Measurements from ENCODE around the gene AFAP1.

Gene AFAP1

GRCh38 chr4:7908668-7909067 is 31.0 kb downstream of the AFAP1 start:
- H3K36me3 ChIP-seq (ENCODE audit: control insufficient read depth in 4 of 4, insufficient read depth in 4 of 4, low read length in 3 of 4), result no peaks in the 10 kb centered on the region
- ChIA-PET CTCF (interaction anchor here (1.3 to 1.6 kb wide), 3 partner anchors 26 to 104 kb away, joined by 3 to 4 read pairs (median 4); no protein-coding TSS in a partner anchor), POLR2A (no interaction called here)
- no peaks in the 10 kb centered on the region for H3K4me1 ChIP-seq (ENCODE audit: control extremely low read depth in 1 of 4, control insufficient read depth in 4 of 4, insufficient read depth in 4 of 4, low read length in 3 of 4)
- WGBS (ENCODE audit: insufficient coverage), result 60% methylated on average over 3 of the region's 4 CpGs
- H3K9me3 ChIP-seq (ENCODE audit: control extremely low read depth in 1 of 5, control insufficient read depth in 4 of 5, insufficient read depth in 2 of 5, low read depth in 1 of 5, low read length in 4 of 5), result no peaks in the 10 kb centered on the region
- no peak overlapping the region for H3K27ac ChIP-seq (ENCODE audit: insufficient read depth in 1 of 2, low read depth in 1 of 2, low read length in 2 of 2, poor library complexity in 1 of 2, severe bottlenecking in 2 of 2)
- no peak for DNase-seq
- peaks cover 3 to 85% (median 25%) of the 10 kb centered on the region in 5 experiments for H3K27me3 ChIP-seq (replicated peaks in 2 of 5; ENCODE audit: control insufficient read depth in 4 of 5, insufficient read depth in 5 of 5, low read length in 4 of 5)
- H3K4me3 ChIP-seq (ENCODE audit: control insufficient read depth in 1 of 7, extremely low read depth in 1 of 7, insufficient read depth in 4 of 7, low read depth in 2 of 7, low read length in 6 of 7), result no peak overlapping the region

GRCh38 chr4:7907142-7907541 is 32.5 kb downstream of the AFAP1 start:
- no peaks in the 10 kb centered on the region for H3K4me1 ChIP-seq (ENCODE audit: control extremely low read depth in 1 of 4, control insufficient read depth in 4 of 4, insufficient read depth in 4 of 4, low read length in 3 of 4)
- H3K9me3 ChIP-seq (ENCODE audit: control extremely low read depth in 1 of 5, control insufficient read depth in 4 of 5, insufficient read depth in 2 of 5, low read depth in 1 of 5, low read length in 4 of 5), result no peaks in the 10 kb centered on the region
- H3K4me3 ChIP-seq (ENCODE audit: control insufficient read depth in 1 of 7, extremely low read depth in 1 of 7, insufficient read depth in 4 of 7, low read depth in 2 of 7, low read length in 6 of 7), result no peak overlapping the region
- WGBS (ENCODE audit: insufficient coverage), result 67% methylated on average over 1 of the region's 2 CpGs
- peaks cover 3 to 87% (median 31%) of the 10 kb centered on the region in 5 experiments for H3K27me3 ChIP-seq (replicated peaks in 2 of 5; ENCODE audit: control insufficient read depth in 4 of 5, insufficient read depth in 5 of 5, low read length in 4 of 5)
- no peak overlapping the region for H3K27ac ChIP-seq (ENCODE audit: insufficient read depth in 1 of 2, low read depth in 1 of 2, low read length in 2 of 2, poor library complexity in 1 of 2, severe bottlenecking in 2 of 2)
- no peak for DNase-seq
- ChIA-PET POLR2A (no interaction called here), CTCF (no interaction called here)
- H3K36me3 ChIP-seq (ENCODE audit: control insufficient read depth in 4 of 4, insufficient read depth in 4 of 4, low read length in 3 of 4), result no peaks in the 10 kb centered on the region

- no peak overlapping the region for H3K27ac ChIP-seq (ENCODE audit: insufficient read depth in 1 of 2, low read depth in 1 of 2, low read length in 2 of 2, poor library complexity in 1 of 2, severe bottlenecking in 2 of 2)
- WGBS (ENCODE audit: insufficient coverage), result 72% methylated on average over 8 of the region's 10 CpGs
- ChIA-PET POLR2A (no interaction called here), CTCF (no interaction called here)
- no peaks in the 10 kb centered on the region for H3K4me1 ChIP-seq (ENCODE audit: control extremely low read depth in 1 of 4, control insufficient read depth in 4 of 4, insufficient read depth in 4 of 4, low read length in 3 of 4)
- no peak overlapping the region for H3K4me3 ChIP-seq (ENCODE audit: control insufficient read depth in 1 of 7, extremely low read depth in 1 of 7, insufficient read depth in 4 of 7, low read depth in 2 of 7, low read length in 6 of 7)
- H3K9me3 ChIP-seq (ENCODE audit: control extremely low read depth in 1 of 5, control insufficient read depth in 4 of 5, insufficient read depth in 2 of 5, low read depth in 1 of 5, low read length in 4 of 5), result no peaks in the 10 kb centered on the region
- H3K27me3 ChIP-seq (replicated peaks in 2 of 5; ENCODE audit: control insufficient read depth in 4 of 5, insufficient read depth in 5 of 5, low read length in 4 of 5), result peaks cover 5 to 87% (median 34%) of the 10 kb centered on the region in 5 experiments
- no peak for DNase-seq
- H3K36me3 ChIP-seq (ENCODE audit: control insufficient read depth in 4 of 4, insufficient read depth in 4 of 4, low read length in 3 of 4), result no peaks in the 10 kb centered on the region
Measured at GRCh38 chr4:7906171-7906701, 33.4 kb downstream of the AFAP1 start.

- Histone ChIP-seq H3K9me3 (ENCODE audit: control extremely low read depth in 1 of 5, control insufficient read depth in 4 of 5, insufficient read depth in 2 of 5, low read depth in 1 of 5, low read length in 4 of 5) (no peaks in the 10 kb centered on the region), H3K4me1 (ENCODE audit: control extremely low read depth in 1 of 4, control insufficient read depth in 4 of 4, insufficient read depth in 4 of 4, low read length in 3 of 4) (no peaks in the 10 kb centered on the region), H3K27me3 (replicated peaks in 2 of 5; ENCODE audit: control insufficient read depth in 4 of 5, insufficient read depth in 5 of 5, low read length in 4 of 5) (peaks cover 12 to 87% (median 29%) of the 10 kb centered on the region in 5 experiments), H3K36me3 (ENCODE audit: control insufficient read depth in 4 of 4, insufficient read depth in 4 of 4, low read length in 3 of 4) (no peaks in the 10 kb centered on the region), H3K27ac (ENCODE audit: insufficient read depth in 1 of 2, low read depth in 1 of 2, low read length in 2 of 2, poor library complexity in 1 of 2, severe bottlenecking in 2 of 2) (no peak overlapping the region), H3K4me3 (ENCODE audit: control insufficient read depth in 1 of 7, extremely low read depth in 1 of 7, insufficient read depth in 4 of 7, low read depth in 2 of 7, low read length in 6 of 7) (no peak overlapping the region)
- WGBS (ENCODE audit: insufficient coverage), result 83% methylated on average over 6 of the region's 10 CpGs
- ChIA-PET CTCF (no interaction called here), POLR2A (no interaction called here)
- DNase-seq, result no peak
Measured at GRCh38 chr4:7904952-7905915, 34.4 kb downstream of the AFAP1 start.

DNA sequence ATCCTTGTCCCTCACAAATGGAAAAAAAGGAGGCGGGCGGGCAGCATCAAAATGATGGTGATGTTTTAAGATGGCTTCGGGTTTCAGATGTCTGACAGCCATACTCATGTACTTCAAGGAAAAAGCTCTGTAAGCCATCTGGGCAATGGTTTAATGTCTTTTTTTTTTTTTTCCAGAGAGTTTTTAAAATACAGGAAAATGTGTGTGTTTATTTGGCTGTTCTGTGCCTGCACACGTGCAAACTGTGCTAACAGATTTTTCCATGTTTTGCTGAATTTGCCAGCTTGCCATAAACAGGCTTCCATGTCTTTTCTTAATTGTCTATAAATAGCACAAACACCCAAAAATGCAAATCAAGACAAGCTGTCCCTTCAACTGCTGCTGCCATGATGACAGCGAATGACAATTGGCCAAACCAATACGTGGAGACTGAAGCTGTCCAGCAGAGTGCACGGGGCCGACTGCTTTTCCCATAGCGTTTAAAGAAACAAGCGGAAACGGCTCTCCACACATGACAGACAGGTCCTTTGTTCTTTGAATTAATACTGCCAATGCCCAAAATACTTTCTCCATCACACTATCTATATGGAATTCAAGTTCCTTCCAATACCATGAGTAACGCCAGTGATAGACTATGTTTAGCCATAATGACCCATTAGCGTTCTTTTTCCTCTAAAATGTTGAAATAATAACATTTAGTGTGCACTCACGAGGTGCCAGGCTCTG is 35.7 kb downstream of the AFAP1 start:
- no peak overlapping the region for H3K4me3 ChIP-seq (ENCODE audit: control insufficient read depth in 1 of 7, extremely low read depth in 1 of 7, insufficient read depth in 4 of 7, low read depth in 2 of 7, low read length in 6 of 7)
- no peak overlapping the region for H3K27ac ChIP-seq (ENCODE audit: insufficient read depth in 1 of 2, low read depth in 1 of 2, low read length in 2 of 2, poor library complexity in 1 of 2, severe bottlenecking in 2 of 2)
- no peak for DNase-seq
- ChIA-PET POLR2A (no interaction called here), CTCF (no interaction called here)
- peaks cover 10 to 87% (median 27%) of the 10 kb centered on the region in 5 experiments for H3K27me3 ChIP-seq (replicated peaks in 2 of 5; ENCODE audit: control insufficient read depth in 4 of 5, insufficient read depth in 5 of 5, low read length in 4 of 5)
- no peaks in the 10 kb centered on the region for H3K9me3 ChIP-seq (ENCODE audit: control extremely low read depth in 1 of 5, control insufficient read depth in 4 of 5, insufficient read depth in 2 of 5, low read depth in 1 of 5, low read length in 4 of 5)
- no peaks in the 10 kb centered on the region for H3K36me3 ChIP-seq (ENCODE audit: control insufficient read depth in 4 of 4, insufficient read depth in 4 of 4, low read length in 3 of 4)
- no peaks in the 10 kb centered on the region for H3K4me1 ChIP-seq (ENCODE audit: control extremely low read depth in 1 of 4, control insufficient read depth in 4 of 4, insufficient read depth in 4 of 4, low read length in 3 of 4)
- WGBS (ENCODE audit: insufficient coverage), result 52% methylated on average over 9 of the region's 14 CpGs

- Histone ChIP-seq H3K9me3 (ENCODE audit: control extremely low read depth in 1 of 5, control insufficient read depth in 4 of 5, insufficient read depth in 2 of 5, low read depth in 1 of 5, low read length in 4 of 5) (no peaks in the 10 kb centered on the region), H3K36me3 (ENCODE audit: control insufficient read depth in 4 of 4, insufficient read depth in 4 of 4, low read length in 3 of 4) (no peaks in the 10 kb centered on the region), H3K27ac (ENCODE audit: insufficient read depth in 1 of 2, low read depth in 1 of 2, low read length in 2 of 2, poor library complexity in 1 of 2, severe bottlenecking in 2 of 2) (no peak overlapping the region), H3K27me3 (replicated peaks in 2 of 5; ENCODE audit: control insufficient read depth in 4 of 5, insufficient read depth in 5 of 5, low read length in 4 of 5) (peaks cover 10 to 85% (median 25%) of the 10 kb centered on the region in 5 experiments), H3K4me1 (ENCODE audit: control extremely low read depth in 1 of 4, control insufficient read depth in 4 of 4, insufficient read depth in 4 of 4, low read length in 3 of 4) (no peaks in the 10 kb centered on the region), H3K4me3 (ENCODE audit: control insufficient read depth in 1 of 7, extremely low read depth in 1 of 7, insufficient read depth in 4 of 7, low read depth in 2 of 7, low read length in 6 of 7) (no peak overlapping the region)
- POLR2A ChIA-PET, result no interaction called here
- CTCF ChIA-PET, result no interaction called here
- no peak for DNase-seq
- no CpG with 5 or more reads among the region's 2 CpGs for WGBS (ENCODE audit: insufficient coverage)
Measured at GRCh38 chr4:7902826-7903225, 36.8 kb downstream of the AFAP1 start.
